GM12878 (cell line): ENCODE data around the gene CREB3L1. TPM values are rescaled to one million over a fixed set of nuclear protein-coding genes. Genes with fewer than 3 reads are reported as not detected.

Experiments used
- ATAC-seq: fragments of 200-7000 bp; cut with Tn5 transposase; 3 replicates; pipeline ENCODE4 v1.9.1; 2020; ENCODE audit warnings: mild to moderate bottlenecking, moderate library complexity
- BruUV-seq: library from RNA; stranded (reverse); fragments of 400-500 nt; replicated peaks from 2 replicates; lab custom pipeline; 2021; lab: Mats Ljungman, UMichigan
- CTCF ChIA-PET: fragments of 300-600 bp; sonication (Branson Sonifier 250); formaldehyde crosslinking; extraction: SDS; loops from one replicate; lab custom pipeline; 2021; ENCODE audit warnings: inconsistent platforms; lab: Yijun Ruan, JAX
- POLR2A ChIA-PET: fragments of 350-600 bp; formaldehyde crosslinking; extraction: SDS; loops from one replicate; lab custom pipeline; 2021; ENCODE audit warnings: inconsistent platforms; lab: Charles Lee
- RAD21 ChIA-PET: fragments of 300-600 bp; sonication (Branson Sonifier 250); formaldehyde crosslinking; loops from one replicate; lab custom pipeline; 2023; ENCODE audit warnings: antibody characterized with exemption; ENCODE audit not compliant: unreplicated experiment; lab: Charles Lee
- SMC1A ChIA-PET: fragments of 300-600 bp; sonication (Branson Sonifier 250); formaldehyde crosslinking; loops from one replicate; lab custom pipeline; 2023; ENCODE audit not compliant: unreplicated experiment, uncharacterized antibody; lab: Charles Lee
- DNase-seq: peaks from one replicate; pipeline ENCODE4 v3.0.0-alpha.2; 2011; ENCODE audit warnings: low read depth, low spot score
- FAIRE-seq: peaks from 3 replicates; lab custom pipeline; 2011; peaks lifted over from hg19 to GRCh38; lab: Jason Lieb, UNC
- H2AFZ ChIP-seq: 2 replicates; pipeline ENCODE4 v1.6.0; 2011; ENCODE audit warnings: low read depth, low read length, control low read depth; ENCODE audit not compliant: control insufficient read depth
- H3K27ac ChIP-seq: 2 replicates; pipeline ENCODE4 v1.5.1; 2011; ENCODE audit warnings: control low read depth; ENCODE audit not compliant: control insufficient read depth, insufficient read depth
- H3K27me3 ChIP-seq, 2 experiments: replicated peaks in 1 of 2; 2 replicates each; pipeline versions ENCODE4 v1.6.0 to v1.6.1; 2011; ENCODE audit warnings: low read length in 1 of 2; ENCODE audit not compliant: control insufficient read depth in 2 of 2, insufficient read depth in 2 of 2
- H3K36me3 ChIP-seq, 2 experiments: 2 replicates each; pipeline ENCODE4 v1.5.1; 2011; ENCODE audit warnings: low read length in 1 of 2; ENCODE audit not compliant: control insufficient read depth in 2 of 2, insufficient read depth in 2 of 2
- H3K4me1 ChIP-seq: 2 replicates; pipeline ENCODE4 v1.6.1; 2011; ENCODE audit warnings: mild to moderate bottlenecking, low read length, moderate library complexity, mixed read lengths; ENCODE audit not compliant: control insufficient read depth, insufficient read depth
- H3K4me2 ChIP-seq: 2 replicates; pipeline ENCODE4 v1.6.0; 2011; ENCODE audit warnings: control low read depth; ENCODE audit not compliant: control insufficient read depth, insufficient read depth
- H3K4me3 ChIP-seq: fragments of 200-600 bp; sonication (generic); 2 replicates; pipeline ENCODE4 v1.5.1; 2016
- H3K79me2 ChIP-seq: 2 replicates; pipeline ENCODE4 v1.6.0; 2011; ENCODE audit warnings: low read length; ENCODE audit not compliant: control insufficient read depth, insufficient read depth
- H3K9ac ChIP-seq: 2 replicates; pipeline ENCODE4 v1.8.0; 2011; ENCODE audit warnings: low read length, control low read depth, mixed read lengths; ENCODE audit not compliant: control insufficient read depth, insufficient read depth
- H3K9me3 ChIP-seq: replicated peaks from 3 replicates; pipeline ENCODE4 v1.5.1; 2011; ENCODE audit warnings: mild to moderate bottlenecking, low read length; ENCODE audit not compliant: control insufficient read depth, insufficient read depth
- H4K20me1 ChIP-seq: 2 replicates; pipeline ENCODE4 v1.6.0; 2011; ENCODE audit not compliant: control insufficient read depth, insufficient read depth
- CBX5 ChIP-seq: sonication (generic); IDR thresholded peaks from 2 replicates; pipeline ENCODE4 v1.6.1; 2016; ENCODE audit warnings: low read depth, moderate library complexity, mild to moderate bottlenecking, inconsistent platforms
- CHD1 ChIP-seq: IDR thresholded peaks from 2 replicates; pipeline ENCODE4 v1.6.1; 2012; ENCODE audit warnings: low read depth, low read length, improper control_type of control experiment
- CHD4 ChIP-seq: fragments of 200-600 bp; sonication (generic); IDR thresholded peaks from 2 replicates; pipeline ENCODE4 v1.6.1; 2016; ENCODE audit warnings: mild to moderate bottlenecking
- FOXM1 ChIP-seq: IDR thresholded peaks from 2 replicates; pipeline ENCODE4 v1.6.1; 2012; ENCODE audit warnings: low read depth, mild to moderate bottlenecking, inconsistent platforms, low read length, moderate library complexity
- HDAC6 ChIP-seq: fragments of 200-600 bp; sonication (generic); IDR thresholded peaks from one replicate; pipeline ENCODE4 v1.8.0; 2017; ENCODE audit warnings: antibody characterized with exemption; ENCODE audit not compliant: unreplicated experiment
- HSF1 ChIP-seq: fragments of 150-350 bp; IDR thresholded peaks from 2 replicates; pipeline ENCODE4 v1.6.1; 2014; ENCODE audit warnings: mild to moderate bottlenecking, low read depth, low read length
- IRF3 ChIP-seq: fragments of 450-650 bp; IDR thresholded peaks from 2 replicates; pipeline ENCODE4 v1.6.1; 2014; ENCODE audit warnings: mild to moderate bottlenecking
- KAT2A ChIP-seq: conservative IDR thresholded peaks from 2 replicates; pipeline ENCODE4 v1.6.1; 2011; ENCODE audit warnings: low read depth, low read length; ENCODE audit not compliant: control insufficient read depth
- NFIC ChIP-seq: IDR thresholded peaks from 2 replicates; pipeline ENCODE4 v1.6.1; 2012; ENCODE audit warnings: low read depth, mild to moderate bottlenecking, inconsistent platforms, low read length, moderate library complexity
- NFXL1 ChIP-seq: fragments of 450-650 bp; IDR thresholded peaks from 2 replicates; pipeline ENCODE4 v1.6.1; 2017; ENCODE audit warnings: antibody characterized with exemption, mild to moderate bottlenecking, borderline replicate concordance
- PKNOX1 ChIP-seq: fragments of 450-650 bp; IDR thresholded peaks from 2 replicates; pipeline ENCODE4 v1.6.1; 2016; ENCODE audit warnings: mild to moderate bottlenecking
- POLR2AphosphoS5 ChIP-seq: IDR thresholded peaks from 2 replicates; pipeline ENCODE4 v1.6.1; 2011; ENCODE audit warnings: mild to moderate bottlenecking, low read length, inconsistent platforms
- RB1 ChIP-seq: fragments of 450-650 bp; formaldehyde crosslinking; IDR thresholded peaks from 2 replicates; pipeline ENCODE4 v1.6.1; 2017; ENCODE audit warnings: mild to moderate bottlenecking, borderline replicate concordance
- RBBP5 ChIP-seq: fragments of 200-600 bp; sonication (generic); conservative IDR thresholded peaks from 2 replicates; pipeline ENCODE4 v1.6.1; 2016
- REST ChIP-seq: IDR thresholded peaks from 2 replicates; pipeline ENCODE4 v1.6.1; 2012; ENCODE audit warnings: mild to moderate bottlenecking, low read depth, low read length
- SMC3 ChIP-seq: IDR thresholded peaks from 2 replicates; pipeline ENCODE4 v1.6.1; 2011; ENCODE audit warnings: low read length, improper control_type of control experiment, borderline replicate concordance
- WGBS: methylation state at CpG from one replicate; pipeline ENCODE4 v1.1.6; 2016; ENCODE audit warnings: low lambda C conversion rate; ENCODE audit not compliant: insufficient replicate concordance, insufficient coverage; ENCODE audit errors: missing lambda C conversion rate; 5-methylcytosine and 5-hydroxymethylcytosine counted together
- in situ Hi-C: fragments of 300-500 bp; cut with MboI; formaldehyde crosslinking; loops from 9 replicates; pipeline ENCODE4 v1.14.3; 2018; ENCODE audit warnings: mixed read lengths
- intact Hi-C: fragments of 100-400 bp; cut with micrococcal nuclease; formaldehyde crosslinking; loops from one replicate; pipeline ENCODE4 v1.14.2; 2022; ENCODE audit not compliant: unreplicated experiment
- polyA plus RNA-seq, 11 experiments: library from polyadenylated mRNA; depleted of rRNA in 4 of 11; unstranded in 6 of 11; stranded (reverse) in 5 of 11; fragments of >200 nt; fragmentation: Nextera tagmentation in 4 of 11; fragmentation: Illumina TruSeq in 1 of 11; extraction: Ambion mirVana in 4 of 11; extraction: Trizol in 1 of 11; gene quantifications; 1 replicate in 1 of 11; 2 replicates in 10 of 11; pipeline versions ENCODE4 v1.2.1 to v1.2.3, GENCODE V29; 2011 to 2016; ENCODE audit warnings: inconsistent platforms in 2 of 11, missing spikeins in 2 of 11, low read depth in 1 of 11
- total RNA-seq, 4 experiments: library from RNA; depleted of rRNA in 3 of 4; stranded (reverse); fragments of >200 nt in 3 of 4; fragmentation: Illumina TruSeq in 1 of 4; extraction: Trizol in 1 of 4; gene quantifications; 2 replicates each; pipeline versions ENCODE4 v1.2.1 to v1.2.3, GENCODE V29; 2013 to 2021

CREB3L1 gene
- total and polyA plus RNA-seq, 10 of the 15 experiments (the other 5 are each of a cell fraction or from before 2014, with no cell fraction given) = 0.03 to 1.4 (median 0.22) TPM

GRCh38 chr11:46248289-46249102 lies 29.0 kb upstream of the CREB3L1 start:
- Histone ChIP-seq H3K4me3 (no peak overlapping the region), H3K9ac (no peak overlapping the region), H3K4me1 (peaks cover 15% of the 10 kb centered on the region), H3K36me3 (no peaks in the 10 kb centered on the region), H3K79me2 (no peaks in the 10 kb centered on the region), H2AFZ (peak overlapping the region; percentile 88), H3K27me3 (no peaks in the 10 kb centered on the region), H3K4me2 (peak overlapping the region; percentile 42; the same call in 1 of the 2 replicates), H3K27ac (no peak overlapping the region; the same call in 1 of the 2 replicates), H4K20me1 (no peaks in the 10 kb centered on the region), H3K9me3 (no peaks in the 10 kb centered on the region)
- no peak for ATAC-seq
- ChIA-PET SMC1A (interaction anchor here (0.6 to 5.5 kb wide), 8 partner anchors 18 to 715 kb away, joined by 3 to 73 read pairs (median 4); no protein-coding TSS in a partner anchor), POLR2A (interaction anchor here (0.6 kb wide), 1 partner anchor 157 kb away, joined by 3 read pairs; no protein-coding TSS in a partner anchor), CTCF (interaction anchor here (0.6 to 17.5 kb wide), 8 partner anchors 11 to 1130 kb away, joined by 3 to 626 read pairs (median 4); partner anchors contain the start of gene CREB3L1), RAD21 (interaction anchor here (0.8 to 16.5 kb wide), 3 partner anchors 15 to 64 kb away, joined by 3 to 316 read pairs (median 10); no protein-coding TSS in a partner anchor)
- in situ Hi-C loops (no loop called here), intact Hi-C loops (loop anchor here (10.0 kb wide), 1 partner anchor 286 kb away; no protein-coding TSS in a partner anchor)
- no peak for FAIRE-seq
- no TSS peak for BruUV-seq
- DNase-seq = no peak
- 72% methylated on average over 19 of the region's 19 CpGs for WGBS
- TF ChIP-seq HDAC6 (no peak), POLR2AphosphoS5 (no peak), FOXM1 (no peak), CHD1 (no peak), SMC3 (no peak), KAT2A (no peak), NFIC (no peak), RB1 (no peak), IRF3 (no peak), RBBP5 (no peak), REST (no peak), HSF1 (no peak), PKNOX1 (no peak), CBX5 (no peak), NFXL1 (no peak), CHD4 (no peak)
